ENCODE results near the gene DMXL1. TPM values are rescaled to one million over a fixed set of nuclear protein-coding genes. Genes with fewer than 3 reads are reported as not detected.

Gene DMXL1
- total and polyA plus RNA-seq, 2 experiments from 2014 or later, result 12.0 to 32.4 TPM

DNA sequence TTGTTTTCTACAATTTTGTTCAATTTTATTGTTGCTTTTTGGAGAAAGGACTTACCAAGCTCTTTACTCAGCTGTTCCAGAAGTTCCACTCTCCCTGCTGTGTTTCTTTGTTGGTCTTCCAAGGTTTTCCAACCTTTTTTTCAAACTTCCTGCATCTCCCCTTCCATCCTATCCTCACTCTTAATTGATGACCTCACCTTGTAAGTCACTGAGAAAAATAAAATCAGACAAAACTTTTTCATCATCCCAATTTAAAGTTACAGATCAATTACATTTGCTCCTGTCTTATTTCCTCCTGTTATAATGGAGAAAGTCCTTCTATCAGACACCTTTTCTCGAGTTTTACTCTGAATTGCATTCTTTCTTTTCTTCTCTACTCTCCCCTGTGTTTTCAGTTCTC lies 121.1 kb downstream of the DMXL1 start:
- H3K4me1 ChIP-seq (ENCODE audit: insufficient read depth), result no peaks in the 10 kb centered on the region
- no peaks in the 10 kb centered on the region for H3F3A ChIP-seq (ENCODE audit: insufficient read depth)
- DNase-seq, result no peak
- H3K4me2 ChIP-seq (ENCODE audit: unreplicated experiment), result no peak overlapping the region
- no peak overlapping the region for H3K9ac ChIP-seq
- no peaks in the 10 kb centered on the region for H3K79me2 ChIP-seq (ENCODE audit: insufficient read depth)
- H3K4me3 ChIP-seq, result no peak overlapping the region
- in situ Hi-C loops (cut with MboI), result no loop called here
- H4K20me1 ChIP-seq (ENCODE audit: insufficient read depth), result no peaks in the 10 kb centered on the region
- H2AFZ ChIP-seq, result no peak overlapping the region
- no peak overlapping the region for H3K27ac ChIP-seq
- no peaks in the 10 kb centered on the region for H3K9me3 ChIP-seq (ENCODE audit: low read depth)
- TF ChIP-seq EZH2phosphoT487 (IDR thresholded peaks at IDR 0.05; ENCODE audit: insufficient read depth, low read depth) (no peak), EZH2 (IDR thresholded peaks at IDR 0.05; ENCODE audit: insufficient read depth, poor library complexity, severe bottlenecking) (no peak)
- H3K9me2 ChIP-seq (ENCODE audit: insufficient read depth), result no peaks in the 10 kb centered on the region
- 0 out of 2 replicates have a peak, but pooled peaks cover 10% of the 10 kb centered on the region for H3K36me3 ChIP-seq (ENCODE audit: low read depth)
- WGBS, 2 experiments (ENCODE audit: low coverage in 1 of 2, low lambda C conversion rate in 2 of 2, missing lambda C conversion rate in 2 of 2), result 91 to 100% methylated on average over 1 of the region's 1 CpG
- no peaks in the 10 kb centered on the region for H3K27me3 ChIP-seq (replicated peaks; ENCODE audit: insufficient read depth)

- Histone ChIP-seq H4K20me1 (ENCODE audit: insufficient read depth) (no peaks in the 10 kb centered on the region), H3K9me3 (ENCODE audit: low read depth) (no peaks in the 10 kb centered on the region), H3K27me3 (replicated peaks; ENCODE audit: insufficient read depth) (no peaks in the 10 kb centered on the region), H3K27ac (no peak overlapping the region), H3F3A (ENCODE audit: insufficient read depth) (no peaks in the 10 kb centered on the region), H3K9me2 (ENCODE audit: insufficient read depth) (no peaks in the 10 kb centered on the region), H2AFZ (no peak overlapping the region), H3K36me3 (ENCODE audit: low read depth) (peaks cover 17% of the 10 kb centered on the region), H3K4me1 (ENCODE audit: insufficient read depth) (no peaks in the 10 kb centered on the region), H3K4me2 (ENCODE audit: unreplicated experiment) (no peak overlapping the region), H3K4me3 (no peak overlapping the region), H3K79me2 (ENCODE audit: insufficient read depth) (no peaks in the 10 kb centered on the region), H3K9ac (no peak overlapping the region)
- no peak for TF ChIP-seq EZH2phosphoT487 (IDR thresholded peaks at IDR 0.05; ENCODE audit: insufficient read depth, low read depth)
- no peak for TF ChIP-seq EZH2 (IDR thresholded peaks at IDR 0.05; ENCODE audit: insufficient read depth, poor library complexity, severe bottlenecking)
- DNase-seq, result no peak
- in situ Hi-C loops (cut with MboI), result no loop called here
Measured at GRCh38 chr5:119200795-119201194, 129.9 kb downstream of the DMXL1 start.

GRCh38 chr5:119207105-119207504 lies 136.2 kb downstream of the DMXL1 start:
- Histone ChIP-seq H3K4me3 (no peak overlapping the region), H3K79me2 (ENCODE audit: insufficient read depth) (no peaks in the 10 kb centered on the region), H3K4me1 (ENCODE audit: insufficient read depth) (no peaks in the 10 kb centered on the region), H3K27me3 (replicated peaks; ENCODE audit: insufficient read depth) (no peaks in the 10 kb centered on the region), H3K9ac (no peak overlapping the region), H3K9me3 (ENCODE audit: low read depth) (no peaks in the 10 kb centered on the region), H3K36me3 (ENCODE audit: low read depth) (peaks cover 4% of the 10 kb centered on the region; the same call in 1 of the 2 replicates), H3F3A (ENCODE audit: insufficient read depth) (no peaks in the 10 kb centered on the region), H3K27ac (no peak overlapping the region), H3K4me2 (ENCODE audit: unreplicated experiment) (no peak overlapping the region), H4K20me1 (ENCODE audit: insufficient read depth) (no peaks in the 10 kb centered on the region), H2AFZ (no peak overlapping the region), H3K9me2 (ENCODE audit: insufficient read depth) (no peaks in the 10 kb centered on the region)
- WGBS, 2 experiments (ENCODE audit: low coverage in 1 of 2, low lambda C conversion rate in 2 of 2, missing lambda C conversion rate in 2 of 2), result 94 to 100% methylated on average over 1 of the region's 1 CpG
- in situ Hi-C loops (cut with MboI), result no loop called here
- TF ChIP-seq EZH2 (IDR thresholded peaks at IDR 0.05; ENCODE audit: insufficient read depth, poor library complexity, severe bottlenecking), result no peak
- no peak for TF ChIP-seq EZH2phosphoT487 (IDR thresholded peaks at IDR 0.05; ENCODE audit: insufficient read depth, low read depth)
- DNase-seq, result no peak

DNA sequence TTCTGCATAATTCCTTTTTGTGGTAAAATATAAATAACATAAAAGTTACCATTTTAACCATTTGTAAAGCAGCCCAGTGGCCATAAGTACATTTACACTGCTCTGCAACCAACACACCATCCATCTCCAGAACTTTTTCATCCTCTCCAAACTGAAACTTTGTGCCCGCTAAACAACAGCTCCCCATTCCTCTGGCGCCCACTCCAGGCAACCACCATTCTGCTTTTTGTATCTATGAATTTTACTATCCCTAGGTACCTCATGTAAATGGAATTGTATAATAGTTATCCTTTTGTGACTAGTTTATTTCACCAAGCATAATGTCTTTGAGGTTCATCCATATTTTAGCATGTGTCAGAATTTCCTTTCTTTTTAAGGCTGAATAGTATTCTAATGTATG lies 141.1 kb downstream of the DMXL1 start:
- Histone ChIP-seq H3K27me3 (replicated peaks; ENCODE audit: insufficient read depth) (no peaks in the 10 kb centered on the region), H2AFZ (no peak overlapping the region), H3K9me3 (ENCODE audit: low read depth) (no peaks in the 10 kb centered on the region), H3F3A (ENCODE audit: insufficient read depth) (no peaks in the 10 kb centered on the region), H3K4me3 (no peak overlapping the region), H3K27ac (no peak overlapping the region), H3K79me2 (ENCODE audit: insufficient read depth) (no peaks in the 10 kb centered on the region), H3K4me1 (ENCODE audit: insufficient read depth) (no peaks in the 10 kb centered on the region), H3K36me3 (ENCODE audit: low read depth) (no peaks in the 10 kb centered on the region), H4K20me1 (ENCODE audit: insufficient read depth) (no peaks in the 10 kb centered on the region), H3K4me2 (ENCODE audit: unreplicated experiment) (no peak overlapping the region), H3K9me2 (ENCODE audit: insufficient read depth) (no peaks in the 10 kb centered on the region), H3K9ac (no peak overlapping the region)
- no peak for TF ChIP-seq EZH2phosphoT487 (IDR thresholded peaks at IDR 0.05; ENCODE audit: insufficient read depth, low read depth)
- TF ChIP-seq EZH2 (IDR thresholded peaks at IDR 0.05; ENCODE audit: insufficient read depth, poor library complexity, severe bottlenecking), result no peak
- DNase-seq, result no peak
- 96 to 98% methylated on average over 2 of the region's 2 CpGs for WGBS, 2 experiments (ENCODE audit: low coverage in 1 of 2, low lambda C conversion rate in 2 of 2, missing lambda C conversion rate in 2 of 2)
- in situ Hi-C loops (cut with MboI), result no loop called here

- H4K20me1 ChIP-seq (ENCODE audit: insufficient read depth), result no peaks in the 10 kb centered on the region
- no peak overlapping the region for H3K4me2 ChIP-seq (ENCODE audit: unreplicated experiment)
- no peak overlapping the region for H3K4me3 ChIP-seq
- no peak for DNase-seq
- H2AFZ ChIP-seq, result no peak overlapping the region
- no peaks in the 10 kb centered on the region for H3F3A ChIP-seq (ENCODE audit: insufficient read depth)
- no peak overlapping the region for H3K27ac ChIP-seq
- H3K9me3 ChIP-seq (ENCODE audit: low read depth), result no peaks in the 10 kb centered on the region
- no peaks in the 10 kb centered on the region for H3K27me3 ChIP-seq (replicated peaks; ENCODE audit: insufficient read depth)
- no peaks in the 10 kb centered on the region for H3K9me2 ChIP-seq (ENCODE audit: insufficient read depth)
- H3K79me2 ChIP-seq (ENCODE audit: insufficient read depth), result no peaks in the 10 kb centered on the region
- no peak overlapping the region for H3K9ac ChIP-seq
- in situ Hi-C loops (cut with MboI), result no loop called here
- no peaks in the 10 kb centered on the region for H3K4me1 ChIP-seq (ENCODE audit: insufficient read depth)
- no peaks in the 10 kb centered on the region for H3K36me3 ChIP-seq (ENCODE audit: low read depth)
- TF ChIP-seq EZH2phosphoT487 (IDR thresholded peaks at IDR 0.05; ENCODE audit: insufficient read depth, low read depth) (no peak), EZH2 (IDR thresholded peaks at IDR 0.05; ENCODE audit: insufficient read depth, poor library complexity, severe bottlenecking) (no peak)
Measured at GRCh38 chr5:119212676-119213075, 141.8 kb downstream of the DMXL1 start.

All from GM23248 (cell line).